ENCODE results near the gene GSN.

The GSN gene

GRCh38 chr9:121302341-121302740 lies 34.4 kb downstream of the GSN start:
- FAIRE-seq (no peak), DNase-seq (ENCODE audit: low spot score) (no peak)

GRCh38 chr9:121302786-121303185 lies 34.8 kb downstream of the GSN start:
- DNase-seq (ENCODE audit: low spot score) (no peak), FAIRE-seq (no peak)

DNA sequence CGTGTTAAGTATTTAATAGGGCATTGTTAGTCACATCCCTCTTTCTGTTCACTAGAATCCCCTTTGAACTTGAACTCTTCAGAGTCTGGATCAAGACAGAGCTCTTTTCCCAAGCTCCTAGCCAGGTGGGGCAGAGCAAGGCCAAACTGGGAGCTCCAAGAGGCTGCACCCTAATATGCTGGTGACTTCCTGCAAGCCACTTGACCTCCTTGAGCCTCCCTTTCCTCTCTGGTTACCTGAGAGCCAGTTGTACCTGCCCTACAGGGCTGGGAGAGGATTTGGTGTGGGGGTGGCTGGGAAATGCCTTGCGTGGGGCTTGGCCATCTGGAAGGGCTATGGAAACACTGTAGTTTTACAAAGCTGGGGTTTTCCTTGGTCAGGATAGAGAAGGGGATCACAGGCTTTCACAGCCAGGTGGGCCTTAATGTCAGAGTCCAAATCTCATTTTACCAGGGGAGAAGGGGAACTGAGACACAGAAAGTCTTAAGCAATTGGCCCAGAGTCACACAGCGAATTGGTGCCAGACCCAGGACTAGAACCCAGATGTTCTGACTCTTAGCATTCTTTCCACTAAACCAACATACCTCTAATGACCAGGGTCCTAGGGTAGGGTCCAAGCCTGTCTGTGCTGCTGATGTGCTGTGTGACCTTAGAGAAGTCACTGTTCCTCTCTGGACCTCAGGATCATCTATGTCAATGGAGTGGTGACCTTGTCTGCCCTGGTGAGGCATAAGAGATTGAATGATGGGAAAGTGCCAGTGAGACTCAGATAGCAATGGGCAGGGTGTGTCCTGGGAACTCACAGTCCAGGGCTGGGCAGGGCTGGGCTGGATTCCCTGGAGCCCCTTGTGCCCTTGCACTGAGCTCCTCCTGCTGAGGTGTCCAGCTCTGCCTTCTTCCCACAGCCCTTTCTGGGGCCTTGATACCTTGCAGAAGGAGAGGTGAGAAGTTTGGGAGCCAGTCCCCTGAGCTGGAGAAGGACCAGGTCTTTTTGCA lies 35.8 kb downstream of the GSN start:
- FAIRE-seq, result no peak

DNA sequence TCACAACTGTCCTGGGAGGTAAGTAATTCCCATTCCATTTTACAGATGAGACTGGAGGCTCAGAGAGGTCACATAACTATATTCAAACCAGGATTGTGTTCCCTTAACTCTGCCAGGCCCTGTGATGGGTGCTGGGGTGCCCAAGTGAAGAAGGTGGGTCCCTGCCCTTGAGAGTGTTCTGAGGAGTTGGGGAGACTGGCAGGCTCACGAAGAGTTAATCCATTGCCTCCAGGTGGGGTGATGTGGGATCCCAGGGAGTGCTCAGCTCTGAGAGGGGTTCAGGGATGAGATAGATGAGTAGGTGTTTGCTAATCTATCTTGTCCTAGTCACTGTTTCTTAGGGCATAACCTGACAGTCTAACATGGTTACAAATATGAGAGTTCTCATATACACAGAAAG lies 36.7 kb downstream of the GSN start:
- DNase-seq (ENCODE audit: low spot score) (no peak), FAIRE-seq (no peak)

More for the DNA sequence above, 35.8 kb downstream of the GSN start:
- no peak for DNase-seq (ENCODE audit: low spot score)

- FAIRE-seq (no peak), DNase-seq (ENCODE audit: low spot score) (no peak)
These were observed 37.5 kb downstream of the GSN start for GRCh38 chr9:121305269-121305994.

DNA sequence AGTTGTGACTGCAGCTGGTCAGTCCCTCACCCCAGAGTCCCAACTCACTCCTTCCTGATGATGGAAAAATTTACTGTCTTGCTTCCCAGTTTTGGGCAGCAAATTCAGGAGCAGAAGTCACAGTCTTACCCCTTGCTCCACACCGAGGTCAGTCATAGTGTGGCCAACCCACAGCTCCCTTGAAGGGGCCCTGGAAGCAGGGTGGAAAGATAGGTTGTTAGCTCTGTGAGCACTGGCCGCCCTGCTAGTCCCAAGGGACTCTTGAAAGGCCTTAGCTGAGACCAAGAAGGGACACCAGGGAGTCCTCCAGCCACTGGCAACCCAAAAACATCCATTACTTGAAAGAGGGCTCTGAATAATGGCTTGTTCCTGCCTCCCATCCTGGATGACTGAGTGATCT lies 40.0 kb downstream of the GSN start:
- FAIRE-seq (no peak), DNase-seq (ENCODE audit: low spot score) (no peak)

DNA sequence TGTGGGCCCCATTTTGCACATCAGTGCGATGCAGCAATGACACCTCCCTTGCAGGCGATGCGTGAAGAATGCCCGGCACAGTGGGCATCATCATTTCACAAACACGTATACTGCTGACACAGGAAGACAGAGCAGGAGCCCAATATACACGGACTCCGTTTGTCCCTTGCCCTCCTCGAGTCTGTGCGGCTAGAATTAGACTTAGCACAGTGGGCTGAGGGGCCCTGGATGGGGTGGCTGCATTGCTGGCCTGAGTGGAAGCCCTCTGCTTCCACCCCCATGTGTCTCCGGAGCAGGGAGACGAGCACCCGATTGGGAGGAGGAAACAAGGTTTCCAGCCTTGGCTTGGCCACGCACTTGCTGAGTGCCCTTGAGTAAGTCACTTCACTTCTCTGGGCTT lies 40.8 kb downstream of the GSN start:
- no peak for FAIRE-seq
- DNase-seq (ENCODE audit: low spot score), result no peak

GRCh38 chr9:121309171-121309570 lies 41.2 kb downstream of the GSN start:
- no peak for FAIRE-seq

DNA sequence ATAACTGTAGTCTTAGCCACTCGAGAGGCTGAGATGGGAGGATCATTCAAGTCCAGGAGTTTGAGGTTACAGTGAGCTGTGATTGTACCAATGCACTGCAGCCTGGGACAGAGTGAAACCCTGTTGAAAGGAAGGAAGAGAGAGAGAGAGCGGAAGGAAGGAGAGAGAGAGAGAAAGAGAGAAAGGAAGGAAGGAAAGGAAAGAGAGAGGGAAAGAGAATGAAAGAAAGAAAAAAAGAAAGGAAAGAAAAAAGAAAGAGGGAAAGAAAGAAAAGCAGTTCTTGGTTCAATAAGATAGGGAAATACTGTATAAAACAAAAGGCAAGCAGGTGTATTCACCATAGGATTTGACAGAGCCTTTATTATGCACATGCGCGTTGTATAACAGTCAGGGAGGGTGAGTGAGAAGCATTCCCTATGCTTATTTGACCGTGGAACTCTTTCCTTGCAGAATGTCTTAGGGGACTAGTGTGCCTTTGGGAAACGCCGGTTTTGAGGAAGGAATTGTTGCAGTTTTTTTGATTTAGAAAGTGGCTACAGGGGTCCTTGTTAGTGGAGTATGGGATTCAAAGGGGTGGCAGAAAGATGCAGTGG lies 42.0 kb downstream of the GSN start:
- DNase-seq (ENCODE audit: low spot score) (no peak), FAIRE-seq (no peak)

More at GRCh38 chr9:121309171-121309570, 41.2 kb downstream of the GSN start:
- DNase-seq (ENCODE audit: low spot score), result no peak

GRCh38 chr9:121310571-121310970 lies 42.6 kb downstream of the GSN start:
- no peak for DNase-seq (ENCODE audit: low spot score)
- no peak for FAIRE-seq

DNA sequence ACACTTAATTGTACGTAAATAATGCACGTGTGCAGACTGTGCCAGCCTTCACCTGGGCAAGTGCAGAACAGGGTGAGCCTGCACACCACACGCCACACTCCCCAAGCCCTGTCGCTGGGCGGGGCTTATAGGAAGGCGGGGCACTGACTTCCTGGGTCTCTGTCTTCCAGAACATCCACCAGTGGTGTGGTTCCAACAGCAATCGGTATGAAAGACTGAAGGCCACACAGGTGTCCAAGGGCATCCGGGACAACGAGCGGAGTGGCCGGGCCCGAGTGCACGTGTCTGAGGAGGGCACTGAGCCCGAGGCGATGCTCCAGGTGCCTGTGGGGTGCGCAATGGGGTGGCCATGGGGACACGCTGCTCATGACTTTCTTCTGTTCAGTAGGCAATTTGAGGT lies 44.2 kb downstream of the GSN start:
- DNase-seq (ENCODE audit: low spot score) (no peak), FAIRE-seq (no peak)

GRCh38 chr9:121313458-121314152 lies 45.6 kb downstream of the GSN start:
- FAIRE-seq (no peak), DNase-seq (ENCODE audit: low spot score) (no peak)

- FAIRE-seq (no peak), DNase-seq (ENCODE audit: low spot score) (no peak)
These were observed 48.4 kb downstream of the GSN start for GRCh38 chr9:121316378-121316777.

DNA sequence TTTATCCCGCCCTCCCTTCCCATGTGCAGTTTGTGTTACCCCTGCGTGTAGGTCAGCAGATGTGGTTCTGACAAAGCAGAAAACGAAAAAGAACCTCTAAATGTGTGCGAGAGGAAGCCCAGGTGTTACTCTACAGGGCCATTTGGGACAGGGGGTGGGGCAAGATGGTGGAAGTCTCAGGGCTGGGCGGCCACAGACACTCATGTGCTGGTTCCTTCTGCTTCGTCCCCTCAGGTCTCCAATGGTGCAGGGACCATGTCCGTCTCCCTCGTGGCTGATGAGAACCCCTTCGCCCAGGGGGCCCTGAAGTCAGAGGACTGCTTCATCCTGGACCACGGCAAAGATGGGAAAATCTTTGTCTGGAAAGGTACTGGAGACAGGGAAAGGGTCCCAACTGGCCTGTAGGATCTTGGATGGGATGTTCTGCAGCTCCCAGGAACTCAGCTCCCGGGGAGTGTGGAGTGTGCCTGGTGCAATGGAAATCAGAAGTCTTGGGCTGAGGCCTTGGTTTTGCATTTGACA lies 49.0 kb downstream of the GSN start:
- no peak for FAIRE-seq
- DNase-seq (ENCODE audit: low spot score), result no peak

DNA sequence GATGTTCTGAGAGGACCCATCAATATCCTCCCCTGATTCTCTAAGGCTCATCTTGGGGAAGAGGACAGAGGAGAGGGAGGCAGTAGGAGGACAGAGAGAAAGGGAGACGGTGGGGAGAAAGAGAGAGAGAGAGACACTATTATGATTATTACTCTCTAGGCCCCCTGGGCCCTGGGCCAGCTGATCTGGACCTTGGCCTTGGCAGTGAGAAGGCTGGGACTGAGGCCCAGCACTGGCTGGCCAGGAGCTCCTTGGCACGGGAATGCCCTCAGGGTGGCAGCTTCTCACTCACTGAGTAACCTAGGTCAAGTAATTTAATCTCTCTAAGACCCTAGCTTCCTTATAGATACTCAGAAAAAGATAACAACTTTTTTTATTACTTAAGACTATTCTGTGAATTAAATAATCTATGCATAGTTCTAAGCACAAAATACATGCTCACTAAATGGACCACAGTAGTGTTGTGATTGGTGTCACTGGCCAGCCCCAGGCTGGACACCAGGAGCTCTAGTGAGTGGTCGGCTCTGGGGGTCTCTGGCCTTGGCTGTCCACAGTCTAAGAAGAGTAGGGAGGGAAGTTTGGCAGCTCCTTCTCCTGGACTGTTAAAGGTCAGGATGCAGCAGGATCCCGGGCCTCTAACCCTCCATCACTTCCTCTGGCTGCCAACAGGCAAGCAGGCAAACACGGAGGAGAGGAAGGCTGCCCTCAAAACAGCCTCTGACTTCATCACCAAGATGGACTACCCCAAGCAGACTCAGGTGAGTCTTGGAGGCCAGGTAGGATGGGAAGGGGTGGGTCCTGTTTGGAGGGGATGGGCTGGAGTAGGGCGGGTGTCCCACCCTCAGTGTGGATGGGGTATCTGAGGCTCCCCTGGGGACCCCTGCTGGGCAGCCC lies 50.0 kb downstream of the GSN start:
- DNase-seq (ENCODE audit: low spot score) (no peak), FAIRE-seq (no peak)

GRCh38 chr9:121318631-121319382 lies 50.8 kb downstream of the GSN start:
- DNase-seq (ENCODE audit: low spot score) (no peak), FAIRE-seq (no peak)

DNA sequence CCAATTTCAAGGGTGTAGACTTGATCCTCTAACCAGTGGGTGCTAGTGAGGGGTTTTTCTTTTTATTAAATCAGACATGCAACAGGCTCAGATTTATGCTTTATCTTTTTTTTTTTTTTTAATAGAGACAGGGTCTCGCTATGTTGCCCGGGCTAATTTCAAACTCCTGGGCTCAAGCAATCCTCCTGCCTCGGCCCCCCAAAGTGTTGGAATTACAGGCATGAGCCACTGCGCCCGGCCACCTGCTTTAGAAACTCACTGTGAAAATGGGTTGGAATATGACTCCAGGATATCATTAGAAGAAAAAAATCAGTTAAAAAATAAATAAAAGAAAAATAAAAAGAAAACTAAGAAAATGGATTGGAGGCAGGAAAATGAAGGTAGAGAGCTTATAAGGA lies 51.4 kb downstream of the GSN start:
- DNase-seq (ENCODE audit: low spot score), result no peak
- no peak for FAIRE-seq

DNA sequence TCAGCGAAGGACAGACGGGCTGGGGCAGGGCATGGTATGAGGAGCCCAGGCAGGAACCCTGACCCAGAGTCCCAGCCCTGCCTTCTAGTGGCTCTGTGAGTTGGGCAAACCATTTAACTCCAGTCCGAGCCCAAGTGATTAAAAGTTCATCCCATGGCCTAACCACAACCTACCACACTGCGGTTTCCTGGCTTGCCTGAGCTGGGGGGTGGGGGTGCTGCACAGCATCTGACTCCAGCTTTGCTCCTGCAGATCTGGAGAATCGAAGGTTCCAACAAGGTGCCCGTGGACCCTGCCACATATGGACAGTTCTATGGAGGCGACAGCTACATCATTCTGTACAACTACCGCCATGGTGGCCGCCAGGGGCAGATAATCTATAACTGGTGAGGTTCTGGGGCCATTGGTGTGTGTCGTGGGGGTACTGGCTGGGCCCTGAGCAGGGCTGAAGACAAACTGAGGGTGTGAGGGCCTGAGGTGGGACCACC lies 53.1 kb downstream of the GSN start:
- DNase-seq (ENCODE audit: low spot score) (peak; percentile 94), FAIRE-seq (peak; percentile 93)

DNA sequence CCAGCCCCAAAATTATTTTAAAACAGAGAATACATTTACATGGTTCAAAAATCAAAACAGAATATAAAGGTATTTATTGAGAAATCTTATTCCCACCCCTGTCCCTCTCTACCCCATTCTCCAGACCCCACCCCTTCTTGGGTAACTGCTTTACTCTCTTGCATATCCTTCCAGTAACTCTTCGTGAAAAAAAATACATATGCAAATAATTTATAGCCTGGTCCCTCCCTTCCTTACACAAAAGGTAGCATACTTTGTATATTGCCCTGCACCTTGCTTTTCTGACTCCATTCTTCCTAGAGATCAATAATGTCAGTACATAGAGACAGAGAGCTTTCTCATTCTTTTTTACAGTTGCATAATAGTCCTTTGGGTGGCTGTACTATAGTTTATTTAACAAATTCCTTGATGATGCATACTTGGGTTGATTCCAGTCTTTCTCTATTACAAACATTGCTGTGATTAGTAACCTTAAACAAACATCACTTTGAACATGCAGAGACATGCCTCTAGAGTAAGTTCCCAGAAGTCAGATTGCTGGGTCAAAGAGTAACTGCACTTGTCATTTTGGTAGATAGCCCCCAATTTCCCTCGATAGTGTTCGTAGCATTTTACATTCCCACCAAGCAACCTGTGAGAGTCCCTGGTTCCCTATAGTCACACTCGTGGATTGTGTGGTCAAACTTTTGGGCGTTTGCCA lies 54.2 kb downstream of the GSN start:
- FAIRE-seq, result peak; percentile 94

More for the DNA sequence above, 54.2 kb downstream of the GSN start:
- peak; percentile 97 for DNase-seq (ENCODE audit: low spot score)

All from RCC 7860 (cell line).